ENCODE results near the gene KLHL2.
"Not testable (repeated sequence)": the region's sequence is repeated elsewhere in the genome, so short reads cannot be mapped to it uniquely, and the experiment has no call there.

The KLHL2 gene

DNA sequence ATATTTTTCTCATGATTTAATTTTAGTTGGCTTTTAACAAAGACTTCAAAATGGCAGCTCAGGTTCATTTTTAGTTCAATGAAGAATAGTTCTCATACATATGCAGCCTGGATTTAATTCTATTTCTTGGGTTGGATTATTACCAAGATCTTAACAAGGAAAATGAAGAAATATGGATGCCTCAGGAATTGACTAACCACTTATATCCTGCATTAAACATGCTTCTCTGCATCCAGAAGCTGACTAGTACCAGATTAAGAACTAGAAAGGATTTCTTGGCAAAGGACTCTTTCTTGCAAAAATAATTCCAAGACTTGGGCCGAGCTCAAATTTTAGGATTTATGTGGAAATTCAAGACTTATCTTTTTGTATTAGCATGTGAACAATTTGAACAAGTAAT, 5.6 kb upstream of the KLHL2 start:
- in situ Hi-C loops (cut with MboI; ENCODE audit: low sequenced_read_pairs) = no loop called here

DNA sequence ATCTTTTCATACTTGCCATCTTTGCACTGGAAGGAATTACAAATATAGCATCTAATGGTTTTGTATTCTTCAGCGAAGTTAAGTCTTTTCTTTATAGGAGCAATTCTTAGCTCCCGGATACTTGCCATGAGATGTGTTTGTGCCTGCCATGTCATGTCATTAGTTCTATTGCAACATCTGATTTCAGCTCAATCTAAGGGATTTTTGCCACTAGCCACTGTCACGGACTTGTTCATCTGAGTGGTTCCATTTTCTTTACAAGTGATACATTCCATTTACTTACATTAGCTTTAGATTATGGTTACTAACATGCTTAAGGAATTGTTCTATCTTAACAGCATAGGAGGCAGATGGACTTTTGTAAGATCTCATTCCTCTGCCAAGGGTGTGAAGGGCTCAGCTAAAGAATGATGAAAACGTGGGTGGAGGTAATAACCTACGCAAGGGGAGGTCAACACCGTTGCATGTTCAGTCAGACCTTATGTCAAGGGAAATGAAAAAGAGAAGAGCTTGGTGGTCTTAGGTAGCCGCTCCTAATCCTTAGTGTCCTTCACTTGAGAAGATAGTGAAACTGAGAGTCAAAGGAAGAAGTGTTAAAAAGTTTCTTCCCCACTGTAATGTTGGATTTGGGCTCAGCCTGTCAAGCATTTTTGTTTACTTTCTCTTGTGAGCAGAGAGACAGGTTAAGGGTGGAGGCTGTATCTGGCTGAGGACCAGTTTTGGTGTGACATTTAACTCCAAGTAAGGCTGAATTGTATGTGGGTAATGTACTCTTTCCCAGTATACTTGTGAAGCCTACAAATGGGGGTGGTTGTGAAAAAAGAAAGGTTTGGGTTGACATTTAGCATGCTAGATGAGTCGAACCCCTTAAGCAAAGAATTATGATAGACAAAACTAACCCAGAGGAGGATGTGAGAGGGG, 3.6 kb upstream of the KLHL2 start:
- in situ Hi-C loops (cut with MboI; ENCODE audit: low sequenced_read_pairs) = no loop called here

DNA sequence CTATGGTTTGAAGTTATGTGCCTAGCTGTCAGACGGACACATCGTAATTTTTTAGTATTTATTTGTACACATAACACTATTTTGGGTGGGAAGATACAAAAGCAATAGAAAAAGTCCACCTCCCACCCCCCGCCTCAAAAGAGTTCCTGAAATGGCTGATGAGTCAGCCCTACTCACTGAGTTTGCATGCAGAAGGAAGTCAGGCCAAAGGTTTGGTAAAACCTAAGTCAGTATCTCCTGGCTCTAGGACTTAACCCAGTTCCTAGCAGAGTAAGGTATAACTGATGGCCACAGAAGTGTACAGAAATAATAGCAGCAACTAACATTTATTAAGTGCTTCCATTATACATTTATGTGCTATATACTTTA, 2.9 kb upstream of the KLHL2 start:
- in situ Hi-C loops (cut with MboI; ENCODE audit: low sequenced_read_pairs) = no loop called here

DNA sequence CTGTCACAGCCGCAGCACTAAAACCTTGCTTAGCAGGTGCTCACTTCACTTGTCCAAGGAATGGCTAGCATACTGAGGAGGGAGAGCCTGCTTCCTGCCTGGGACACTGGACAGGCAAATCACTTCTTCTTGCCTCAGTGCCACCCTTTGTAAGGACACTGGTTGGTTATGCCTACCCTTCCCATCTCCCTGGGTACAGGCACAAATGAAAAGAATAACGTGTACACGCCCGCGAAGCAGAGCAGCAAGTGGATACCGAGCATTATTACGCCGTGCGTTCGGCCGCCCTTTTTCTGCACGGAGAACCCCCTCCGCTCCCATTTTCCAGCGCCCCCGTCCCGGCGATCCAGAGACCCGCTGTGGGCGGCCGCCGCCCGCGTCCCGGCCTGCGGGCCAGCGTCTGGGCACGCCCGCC, 338 bp upstream of the KLHL2 start:
- in situ Hi-C loops (cut with MboI; ENCODE audit: low sequenced_read_pairs) = no loop called here

DNA sequence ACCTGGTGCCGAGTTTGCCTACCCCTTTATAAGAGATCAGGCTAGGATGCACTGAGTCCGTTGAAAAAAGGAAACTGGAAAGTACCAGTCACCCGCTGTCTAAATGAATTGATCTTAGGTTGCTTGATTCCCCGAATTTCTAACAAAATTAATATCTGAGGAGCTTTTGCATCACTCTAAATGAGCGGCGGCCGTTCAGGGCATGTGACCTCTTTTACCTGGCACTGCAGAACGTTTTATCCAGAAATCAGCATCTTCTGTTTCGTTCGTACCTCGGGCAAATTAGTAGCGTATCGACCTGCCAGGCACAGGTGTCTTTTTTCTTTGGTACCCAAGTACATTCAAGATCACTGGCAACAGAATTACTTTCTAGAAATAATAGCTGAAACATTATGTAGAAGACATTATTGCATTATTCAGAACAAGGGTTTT, 876 bp downstream of the KLHL2 start:
- in situ Hi-C loops (cut with MboI; ENCODE audit: low sequenced_read_pairs) = no loop called here

DNA sequence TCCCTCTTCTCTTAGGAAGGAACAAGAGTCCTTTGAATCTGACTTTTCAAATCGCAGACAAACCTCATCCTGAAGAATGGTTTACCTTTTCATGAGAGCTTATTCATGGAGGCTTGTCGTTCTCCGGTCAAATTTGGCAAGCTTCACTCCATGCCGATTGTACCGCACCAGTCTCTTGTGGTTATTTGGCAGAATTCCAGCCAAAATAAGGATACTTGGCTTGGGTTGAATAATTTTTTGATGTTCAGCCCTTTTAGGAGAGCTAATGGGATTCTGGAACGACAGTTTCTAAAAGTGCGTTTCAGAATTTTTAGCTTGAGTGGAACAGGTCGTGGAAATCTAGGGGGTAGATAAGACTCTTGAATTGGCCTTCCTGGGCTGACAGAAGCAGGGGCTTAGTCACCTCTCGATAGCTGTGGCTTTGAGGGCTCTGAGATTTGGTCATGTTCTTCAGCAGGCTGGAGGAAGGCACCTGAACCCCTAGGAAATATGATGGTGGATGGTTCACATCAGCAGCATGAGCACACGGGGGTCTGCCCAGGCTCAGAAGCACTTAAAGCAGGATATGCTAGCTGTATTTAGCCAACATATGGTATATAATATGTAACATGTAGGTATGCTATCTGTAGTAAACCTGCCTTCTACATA, 1.5 kb downstream of the KLHL2 start:
- in situ Hi-C loops (cut with MboI; ENCODE audit: low sequenced_read_pairs) = no loop called here

DNA sequence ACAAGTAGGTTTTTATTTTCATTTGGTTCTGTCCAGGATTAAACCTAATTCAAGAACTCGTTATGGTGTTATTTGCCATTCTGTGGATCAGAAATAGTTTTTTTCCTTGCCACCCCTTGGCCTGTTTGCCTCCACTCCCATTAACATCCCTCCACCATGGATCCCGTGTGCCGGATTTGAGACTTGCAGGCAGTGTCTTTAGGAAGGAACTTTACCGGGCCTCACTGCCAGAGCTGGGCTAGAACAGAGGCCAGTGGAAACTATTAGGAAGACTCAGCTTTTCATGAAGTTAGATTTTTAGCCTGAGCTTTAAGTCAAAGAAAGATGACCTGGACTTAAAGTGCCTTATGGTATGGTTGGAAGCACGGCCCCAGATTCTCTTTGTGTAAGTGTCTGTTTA, 2.4 kb downstream of the KLHL2 start:
- in situ Hi-C loops (cut with MboI; ENCODE audit: low sequenced_read_pairs) = no loop called here

DNA sequence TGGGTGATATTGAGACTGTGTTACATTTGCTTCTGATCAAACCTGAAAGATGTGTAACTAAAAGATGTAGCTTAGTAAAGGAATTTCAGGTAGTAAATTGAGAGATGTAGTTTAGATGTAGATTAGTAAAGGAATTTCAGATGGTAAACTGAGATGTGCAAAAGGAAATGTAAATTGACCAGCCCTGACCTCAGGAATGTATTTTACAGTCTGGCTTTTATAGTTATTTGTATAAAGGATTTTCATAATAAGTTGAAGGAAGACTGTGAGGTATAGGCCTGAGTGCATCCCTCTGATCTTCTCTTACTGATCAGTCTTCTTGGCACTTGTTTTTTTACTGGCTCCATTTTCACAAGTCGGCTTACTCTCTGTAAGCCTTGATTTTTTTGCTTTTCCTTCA, 3.2 kb downstream of the KLHL2 start:
- in situ Hi-C loops (cut with MboI; ENCODE audit: low sequenced_read_pairs) = no loop called here

DNA sequence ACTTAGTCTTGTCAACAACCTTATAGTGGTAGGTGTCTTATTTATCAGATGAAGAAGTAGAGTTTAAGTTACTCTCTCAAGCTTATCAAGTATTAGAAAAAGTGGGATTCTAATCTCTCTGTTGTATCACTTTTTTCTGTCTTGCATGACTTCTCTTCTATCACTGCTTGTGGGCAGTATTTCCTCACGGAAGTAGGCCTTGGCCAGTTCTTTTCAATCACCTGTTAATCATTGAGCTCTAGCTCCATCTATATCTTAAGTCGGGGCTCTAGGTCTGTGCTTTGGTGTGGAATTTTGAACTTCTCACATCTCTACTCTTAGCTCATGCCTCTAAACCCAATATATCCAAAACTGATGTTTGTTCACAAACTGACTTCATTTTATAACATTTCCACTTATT, 5.3 kb downstream of the KLHL2 start:
- in situ Hi-C loops (cut with MboI; ENCODE audit: low sequenced_read_pairs) = not testable (repeated sequence)

DNA sequence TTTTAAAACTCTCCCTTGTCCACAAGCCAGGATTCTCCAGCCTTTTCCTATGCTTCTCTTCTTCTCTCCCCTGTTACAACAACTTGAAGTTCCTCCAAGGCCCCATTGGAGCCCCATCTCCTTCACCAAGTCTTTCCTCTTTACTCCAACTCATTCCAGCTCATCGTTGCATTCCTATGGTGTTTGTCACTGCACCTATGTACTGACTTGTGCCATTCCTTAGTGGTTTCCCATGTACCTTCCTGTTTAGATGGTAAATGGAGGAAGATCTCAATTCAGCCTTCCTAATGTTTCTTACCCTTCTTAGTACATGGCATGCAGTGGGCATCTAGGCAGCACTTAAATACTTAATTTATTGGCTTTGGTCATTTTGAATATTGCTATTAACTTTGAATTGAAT, 6.0 kb downstream of the KLHL2 start:
- in situ Hi-C loops (cut with MboI; ENCODE audit: low sequenced_read_pairs) = not testable (repeated sequence)

DNA sequence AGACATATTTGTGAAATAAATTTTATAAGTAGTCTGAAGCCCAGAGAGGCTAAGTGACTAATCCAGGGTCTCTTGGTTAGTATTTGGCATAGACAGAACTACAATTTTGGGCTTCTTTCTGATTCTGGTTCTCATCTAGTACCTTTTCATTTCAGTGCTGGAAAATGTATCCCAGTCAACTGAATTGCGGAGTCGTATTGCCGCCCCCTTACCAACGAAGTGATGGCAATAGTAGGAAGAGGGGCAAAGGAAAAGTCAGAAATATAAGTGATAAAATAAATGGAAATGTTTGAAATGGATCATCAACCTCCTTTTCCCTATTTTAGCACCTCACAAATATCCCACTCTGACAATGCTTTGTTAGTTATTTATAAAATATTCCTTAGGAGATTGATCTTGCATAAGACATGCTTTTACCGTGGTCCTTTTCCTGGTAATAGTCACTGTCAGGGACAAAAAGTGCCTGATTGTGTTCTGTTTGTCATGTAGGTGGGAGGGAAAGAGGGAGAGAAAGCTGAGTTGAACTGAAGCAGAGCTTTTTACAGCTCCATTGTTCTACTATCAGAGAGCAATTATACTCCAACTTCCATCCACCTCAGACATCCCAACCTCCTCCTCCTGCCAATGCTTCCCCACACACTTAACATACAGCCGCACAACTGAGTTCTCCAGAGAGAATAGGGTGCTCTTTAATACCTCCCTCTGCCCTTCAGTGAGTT, 6.8 kb downstream of the KLHL2 start:
- in situ Hi-C loops (cut with MboI; ENCODE audit: low sequenced_read_pairs) = not testable (repeated sequence)

DNA sequence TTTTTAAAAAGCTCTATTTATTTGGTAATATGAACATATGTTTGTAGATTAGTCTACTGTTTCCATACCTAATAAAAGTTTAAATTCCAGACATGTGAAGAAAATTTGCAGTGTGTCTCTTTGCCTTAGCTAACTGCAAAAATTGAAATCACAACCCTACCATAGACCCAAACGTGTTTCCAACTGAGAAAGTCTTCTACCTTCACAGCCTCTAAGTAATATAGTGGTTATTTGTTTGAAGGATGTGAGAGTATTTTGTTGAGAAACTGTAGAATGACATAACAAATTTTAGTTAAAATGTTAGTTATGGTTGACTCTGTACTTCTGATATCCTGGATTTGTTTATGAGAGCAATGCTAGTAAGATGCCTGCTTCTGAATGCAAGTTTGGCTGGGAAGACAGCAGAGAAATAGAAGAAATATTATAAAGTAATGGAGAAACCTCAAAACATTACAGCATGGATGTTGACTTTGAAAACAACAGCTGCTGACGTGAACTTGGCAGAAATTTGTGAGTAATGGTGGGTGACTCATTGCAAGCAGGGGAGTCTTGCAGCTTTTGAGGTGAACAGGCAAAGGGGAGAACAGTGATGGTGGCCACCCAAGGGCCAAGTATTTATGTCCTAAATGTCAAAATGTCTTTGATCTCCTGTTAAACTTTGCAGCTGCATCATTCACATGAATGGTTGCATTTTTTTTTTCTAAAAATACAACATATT, 7.8 kb downstream of the KLHL2 start:
- in situ Hi-C loops (cut with MboI; ENCODE audit: low sequenced_read_pairs) = not testable (repeated sequence)

DNA sequence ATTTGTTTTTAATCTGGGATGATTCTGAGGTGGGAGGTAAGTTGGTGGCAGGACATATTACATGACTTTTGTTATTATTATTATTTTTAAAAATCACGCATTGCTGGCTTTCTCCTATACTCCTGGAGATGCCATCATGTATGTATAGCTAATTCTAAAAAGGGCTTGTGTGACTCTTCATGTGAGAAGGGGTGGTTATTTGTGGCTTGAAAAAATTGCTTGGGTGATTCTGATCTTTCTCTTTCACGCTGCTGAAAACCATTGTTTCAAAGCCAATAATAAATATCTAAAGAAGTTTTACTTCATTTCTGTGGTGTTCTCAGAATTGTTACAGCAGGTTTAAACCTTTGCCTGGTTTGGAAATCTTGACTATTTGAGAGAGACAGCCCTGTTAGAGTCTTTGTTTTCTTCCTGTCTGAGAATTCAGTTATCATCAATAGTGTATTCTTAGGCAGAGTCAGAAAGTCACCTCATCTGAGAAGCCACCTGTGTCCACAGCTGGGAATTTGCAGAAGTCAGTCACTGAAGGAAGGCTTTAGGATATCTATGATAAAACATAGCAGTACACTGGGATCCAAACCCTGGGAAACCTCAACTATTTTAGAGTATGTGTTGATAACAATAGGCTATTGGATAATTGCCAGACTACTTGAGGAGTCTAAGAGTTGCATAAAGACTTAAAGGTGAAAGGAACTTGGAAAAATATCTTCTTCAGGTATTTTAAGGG, 8.6 kb downstream of the KLHL2 start:
- in situ Hi-C loops (cut with MboI; ENCODE audit: low sequenced_read_pairs) = not testable (repeated sequence)

DNA sequence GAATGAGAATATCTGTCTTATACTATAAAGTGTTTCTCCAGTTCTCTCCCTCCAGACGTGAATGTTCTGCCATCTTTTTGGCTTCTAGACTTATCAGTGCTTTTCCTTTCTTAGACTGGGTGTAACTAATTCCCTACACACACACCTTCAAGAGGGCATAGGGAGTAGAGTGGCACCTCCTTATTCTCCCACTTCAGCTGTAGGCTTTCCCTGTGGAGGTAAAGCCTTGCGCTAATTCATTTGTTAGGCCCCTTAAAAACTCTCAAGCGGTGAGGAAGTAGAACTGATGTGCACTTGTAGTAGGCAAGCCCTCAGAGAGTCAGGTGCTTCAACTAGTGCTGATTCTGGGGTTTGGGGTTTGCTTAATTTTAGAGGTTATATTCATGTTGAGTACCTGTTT, 10.0 kb downstream of the KLHL2 start:
- in situ Hi-C loops (cut with MboI; ENCODE audit: low sequenced_read_pairs) = no loop called here

DNA sequence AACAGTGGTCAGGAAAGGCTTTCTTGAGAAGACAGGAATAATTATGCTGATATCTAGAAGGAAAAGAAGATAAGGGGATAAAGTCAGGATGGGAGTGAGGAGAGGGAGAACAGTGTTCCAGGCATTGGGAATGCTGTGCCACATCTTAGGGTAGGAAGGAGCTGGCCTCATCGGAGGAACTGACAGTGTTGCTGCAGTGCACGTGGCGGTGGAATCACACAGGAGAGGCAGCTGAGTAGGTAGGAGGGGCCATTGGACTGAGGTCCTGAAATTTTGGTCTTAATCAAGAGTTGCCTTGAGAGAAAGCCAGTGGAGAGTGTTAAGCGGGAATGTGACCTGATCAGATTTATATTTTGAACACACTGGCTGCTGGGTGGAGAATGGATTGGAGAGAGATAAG, 13.9 kb downstream of the KLHL2 start:
- in situ Hi-C loops (cut with MboI; ENCODE audit: low sequenced_read_pairs) = not testable (repeated sequence)

DNA sequence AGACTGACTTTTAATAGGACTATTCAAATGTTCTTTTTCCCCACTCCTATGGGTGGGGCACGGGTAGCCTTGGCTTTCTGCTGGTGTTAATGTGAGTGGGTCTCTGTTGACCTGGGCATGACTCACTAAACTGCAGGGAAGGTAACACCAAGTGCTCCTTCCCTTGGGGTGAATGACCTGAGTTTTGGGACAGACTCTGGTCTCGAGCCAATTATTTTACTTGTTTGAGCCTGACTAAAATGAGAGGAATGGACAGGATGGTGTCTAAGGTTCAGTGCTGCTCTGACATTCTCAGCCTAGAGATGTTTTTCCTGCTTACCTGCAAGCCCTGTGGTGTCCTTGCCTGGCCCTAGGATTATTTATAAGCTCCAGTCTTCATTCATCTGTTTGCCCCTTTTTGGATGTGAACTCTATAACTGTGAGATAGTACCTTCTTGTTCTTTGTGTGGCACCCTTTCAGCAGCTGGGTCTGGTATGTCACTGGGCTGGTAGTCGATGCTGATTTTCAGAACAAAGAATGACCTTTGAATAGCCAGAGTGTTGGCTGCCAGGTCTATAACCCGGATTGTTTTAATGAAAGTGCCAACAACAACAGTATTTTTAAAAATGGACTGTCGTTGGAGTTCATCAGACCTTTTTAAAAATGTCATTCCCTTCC, 14.8 kb downstream of the KLHL2 start:
- in situ Hi-C loops (cut with MboI; ENCODE audit: low sequenced_read_pairs) = not testable (repeated sequence)

DNA sequence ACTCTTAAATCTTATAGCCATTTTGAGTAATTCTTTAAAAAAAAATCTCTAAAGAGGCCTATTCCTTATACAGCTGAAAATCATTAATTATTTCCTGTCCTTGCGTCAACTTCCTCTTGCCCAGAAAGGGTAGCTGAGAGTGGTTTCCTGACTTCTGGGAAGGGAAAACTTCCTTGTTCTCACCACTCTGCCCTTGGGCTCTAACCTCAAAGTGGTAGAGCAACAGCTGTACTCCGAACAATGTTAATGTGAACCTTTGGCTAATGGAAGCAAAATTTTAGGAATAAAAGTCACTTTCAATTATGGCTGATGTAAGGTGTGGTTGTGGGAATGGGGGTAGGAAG, 15.3 kb downstream of the KLHL2 start:
- in situ Hi-C loops (cut with MboI; ENCODE audit: low sequenced_read_pairs) = no loop called here

DNA sequence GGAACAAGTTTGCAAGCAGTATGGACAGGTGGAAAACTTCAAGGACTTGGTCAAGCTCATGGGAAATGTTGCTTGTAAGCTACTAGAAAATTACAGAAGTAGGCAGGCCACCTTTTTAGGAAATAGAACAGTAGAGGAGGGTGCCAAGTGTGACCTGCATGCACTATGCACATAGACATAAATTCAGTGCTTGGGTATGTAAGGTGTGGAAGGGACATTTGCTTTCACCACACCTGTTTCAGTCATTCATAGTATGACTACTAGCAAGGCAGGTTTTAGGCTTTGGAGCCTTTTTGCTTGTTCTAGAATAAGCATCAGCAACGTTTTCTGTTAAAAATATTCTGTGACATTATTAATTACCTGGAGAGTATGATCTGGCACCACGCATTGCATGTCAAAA, 20.0 kb downstream of the KLHL2 start:
- in situ Hi-C loops (cut with MboI; ENCODE audit: low sequenced_read_pairs) = not testable (repeated sequence)

DNA sequence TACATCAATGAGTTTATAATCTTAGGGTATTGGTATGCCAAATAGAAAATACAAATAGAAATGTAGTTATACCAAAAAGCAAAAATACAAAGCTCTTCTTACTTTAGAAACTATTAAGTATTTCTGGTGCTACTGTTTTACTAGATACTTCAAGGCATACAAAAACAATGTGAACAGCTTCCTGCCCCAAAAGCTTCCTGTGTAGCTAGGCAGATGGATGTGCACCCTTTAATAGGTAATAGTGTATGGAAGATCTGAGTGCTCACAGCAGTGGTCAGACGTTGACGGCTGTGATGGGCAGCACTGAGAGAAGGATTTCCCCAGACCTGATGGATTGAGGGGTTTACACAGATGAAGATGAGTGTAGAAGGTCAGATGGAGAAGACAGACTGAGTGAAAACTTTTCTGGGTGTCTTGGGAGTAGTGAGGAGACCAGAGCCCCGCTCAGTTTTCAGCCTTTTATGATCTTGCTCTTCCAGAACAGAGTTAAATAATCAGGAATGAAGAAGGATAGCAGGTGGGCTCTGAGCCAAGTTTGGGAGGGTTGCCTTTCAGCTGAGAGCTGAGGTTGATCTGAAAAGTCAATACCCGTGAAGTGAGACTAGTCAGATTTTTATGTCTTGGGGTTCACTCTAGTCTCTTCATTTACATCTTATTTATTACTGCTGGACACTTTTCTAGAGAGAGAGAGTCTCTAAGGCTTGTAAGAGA, 22.3 kb downstream of the KLHL2 start:
- in situ Hi-C loops (cut with MboI; ENCODE audit: low sequenced_read_pairs) = not testable (repeated sequence)
